CMK (cell line): ENCODE results near the gene PTPRD.

ENCODE experiments used
- DNase-seq: peaks from one replicate; pipeline ENCODE4 v3.0.0-alpha.2; 2010; ENCODE audit warnings: low read depth

PTPRD gene

GRCh38 chr9:8494571-8494970 is 2118.2 kb downstream of the PTPRD start:
- no peak for DNase-seq

- DNase-seq = no peak
Observed at GRCh38 chr9:8492679-8493078, 2120.1 kb downstream of the PTPRD start.

GRCh38 chr9:8492024-8492423 is 2120.8 kb downstream of the PTPRD start:
- no peak for DNase-seq

- no peak for DNase-seq
Observed at GRCh38 chr9:8491563-8491962, 2121.2 kb downstream of the PTPRD start.

- DNase-seq = no peak
Observed at GRCh38 chr9:8489835-8490234, 2123.0 kb downstream of the PTPRD start.

- no peak for DNase-seq
Observed at GRCh38 chr9:8486095-8486494, 2126.7 kb downstream of the PTPRD start.

- DNase-seq = no peak
Observed at GRCh38 chr9:8484597-8485191, 2128.1 kb downstream of the PTPRD start.

GRCh38 chr9:8477450-8477849 is 2135.4 kb downstream of the PTPRD start:
- no peak for DNase-seq

- DNase-seq = no peak
Observed at GRCh38 chr9:8474937-8475336, 2137.9 kb downstream of the PTPRD start.

- no peak for DNase-seq
Observed at GRCh38 chr9:8473244-8474020, 2139.4 kb downstream of the PTPRD start.

GRCh38 chr9:8468045-8468637 is 2144.7 kb downstream of the PTPRD start:
- no peak for DNase-seq

- no peak for DNase-seq
Observed at GRCh38 chr9:8457816-8458215, 2155.0 kb downstream of the PTPRD start.

GRCh38 chr9:8457055-8457454 is 2155.7 kb downstream of the PTPRD start:
- DNase-seq = no peak

- no peak for DNase-seq
Observed at GRCh38 chr9:8456344-8456743, 2156.5 kb downstream of the PTPRD start.

GRCh38 chr9:8450810-8451545 is 2161.8 kb downstream of the PTPRD start:
- no peak for DNase-seq

- no peak for DNase-seq
Observed at GRCh38 chr9:8448226-8448625, 2164.6 kb downstream of the PTPRD start.

- no peak for DNase-seq
Observed at GRCh38 chr9:8447601-8448000, 2165.2 kb downstream of the PTPRD start.

GRCh38 chr9:8437876-8438275 is 2174.9 kb downstream of the PTPRD start:
- no peak for DNase-seq

GRCh38 chr9:8437259-8437658 is 2175.5 kb downstream of the PTPRD start:
- DNase-seq = no peak

- no peak for DNase-seq
Observed at GRCh38 chr9:8436786-8437185, 2176.0 kb downstream of the PTPRD start.

- DNase-seq = no peak
Observed at GRCh38 chr9:8434621-8435020, 2178.2 kb downstream of the PTPRD start.

GRCh38 chr9:8432224-8432623 is 2180.6 kb downstream of the PTPRD start:
- no peak for DNase-seq

GRCh38 chr9:8431505-8431904 is 2181.3 kb downstream of the PTPRD start:
- DNase-seq = no peak
